ENCODE data around the gene PRR33.

The PRR33 gene

GRCh38 chr11:1913271-1914060 is 21.8 kb upstream of the PRR33 start:
- Histone ChIP-seq H3K27ac (ENCODE audit: low read length) (no peak overlapping the region), H3K27me3 (ENCODE audit: control insufficient read depth, insufficient read depth, low read length) (no peaks in the 10 kb centered on the region), H3K4me1 (ENCODE audit: control insufficient read depth, insufficient read depth, low read length) (peaks cover 6% of the 10 kb centered on the region), H3K9me3 (ENCODE audit: control insufficient read depth, insufficient read depth, low read length) (no peaks in the 10 kb centered on the region), H3K4me3 (ENCODE audit: low read length) (no peak overlapping the region), H3K36me3 (ENCODE audit: control insufficient read depth, insufficient read depth, low read length) (no peaks in the 10 kb centered on the region)
- DNase-seq (ENCODE audit: low read depth, low spot score) = no peak
- WGBS (ENCODE audit: insufficient coverage, insufficient read length) = no CpG with 5 or more reads among the region's 31 CpGs

- no peaks in the 10 kb centered on the region for H3K27me3 ChIP-seq (ENCODE audit: control insufficient read depth, insufficient read depth, low read length)
- no peak for DNase-seq (ENCODE audit: low read depth, low spot score)
- peaks cover 7% of the 10 kb centered on the region for H3K4me1 ChIP-seq (ENCODE audit: control insufficient read depth, insufficient read depth, low read length)
- H3K36me3 ChIP-seq (ENCODE audit: control insufficient read depth, insufficient read depth, low read length) = no peaks in the 10 kb centered on the region
- WGBS (ENCODE audit: insufficient coverage, insufficient read length) = no CpG with 5 or more reads among the region's 13 CpGs
- H3K27ac ChIP-seq (ENCODE audit: low read length) = no peak overlapping the region
- no peak overlapping the region for H3K4me3 ChIP-seq (ENCODE audit: low read length)
- no peaks in the 10 kb centered on the region for H3K9me3 ChIP-seq (ENCODE audit: control insufficient read depth, insufficient read depth, low read length)
These were observed 20.7 kb upstream of the PRR33 start for GRCh38 chr11:1912289-1912878.

GRCh38 chr11:1909524-1909923 is 17.8 kb upstream of the PRR33 start:
- Histone ChIP-seq H3K4me1 (ENCODE audit: control insufficient read depth, insufficient read depth, low read length) (0 out of 2 replicates have a peak, but pooled peaks cover 5% of the 10 kb centered on the region), H3K4me3 (ENCODE audit: low read length) (no peak overlapping the region), H3K27ac (ENCODE audit: low read length) (no peak overlapping the region), H3K27me3 (ENCODE audit: control insufficient read depth, insufficient read depth, low read length) (no peaks in the 10 kb centered on the region), H3K36me3 (ENCODE audit: control insufficient read depth, insufficient read depth, low read length) (no peaks in the 10 kb centered on the region), H3K9me3 (ENCODE audit: control insufficient read depth, insufficient read depth, low read length) (no peaks in the 10 kb centered on the region)
- WGBS (ENCODE audit: insufficient coverage, insufficient read length) = no CpG with 5 or more reads among the region's 7 CpGs
- no peak for DNase-seq (ENCODE audit: low read depth, low spot score)

GRCh38 chr11:1908618-1909017 is 16.9 kb upstream of the PRR33 start:
- no peaks in the 10 kb centered on the region for H3K27me3 ChIP-seq (ENCODE audit: control insufficient read depth, insufficient read depth, low read length)
- H3K36me3 ChIP-seq (ENCODE audit: control insufficient read depth, insufficient read depth, low read length) = no peaks in the 10 kb centered on the region
- no peak for DNase-seq (ENCODE audit: low read depth, low spot score)
- H3K4me3 ChIP-seq (ENCODE audit: low read length) = no peak overlapping the region
- H3K9me3 ChIP-seq (ENCODE audit: control insufficient read depth, insufficient read depth, low read length) = no peaks in the 10 kb centered on the region
- H3K4me1 ChIP-seq (ENCODE audit: control insufficient read depth, insufficient read depth, low read length) = 0 out of 2 replicates have a peak, but pooled peaks cover 5% of the 10 kb centered on the region
- WGBS (ENCODE audit: insufficient coverage, insufficient read length) = no CpG with 5 or more reads among the region's 9 CpGs
- H3K27ac ChIP-seq (ENCODE audit: low read length) = no peak overlapping the region

- Histone ChIP-seq H3K4me3 (ENCODE audit: low read length) (no peak overlapping the region), H3K4me1 (ENCODE audit: control insufficient read depth, insufficient read depth, low read length) (0 out of 2 replicates have a peak, but pooled peaks cover 5% of the 10 kb centered on the region), H3K36me3 (ENCODE audit: control insufficient read depth, insufficient read depth, low read length) (no peaks in the 10 kb centered on the region), H3K9me3 (ENCODE audit: control insufficient read depth, insufficient read depth, low read length) (no peaks in the 10 kb centered on the region), H3K27ac (ENCODE audit: low read length) (no peak overlapping the region), H3K27me3 (ENCODE audit: control insufficient read depth, insufficient read depth, low read length) (no peaks in the 10 kb centered on the region)
- no CpG with 5 or more reads among the region's 14 CpGs for WGBS (ENCODE audit: insufficient coverage, insufficient read length)
- no peak for DNase-seq (ENCODE audit: low read depth, low spot score)
These were observed 15.1 kb upstream of the PRR33 start for GRCh38 chr11:1906611-1907423.

- Histone ChIP-seq H3K27me3 (ENCODE audit: control insufficient read depth, insufficient read depth, low read length) (no peaks in the 10 kb centered on the region), H3K9me3 (ENCODE audit: control insufficient read depth, insufficient read depth, low read length) (no peaks in the 10 kb centered on the region), H3K36me3 (ENCODE audit: control insufficient read depth, insufficient read depth, low read length) (no peaks in the 10 kb centered on the region), H3K4me1 (ENCODE audit: control insufficient read depth, insufficient read depth, low read length) (0 out of 2 replicates have a peak, but pooled peaks cover 5% of the 10 kb centered on the region), H3K4me3 (ENCODE audit: low read length) (no peak overlapping the region), H3K27ac (ENCODE audit: low read length) (no peak overlapping the region)
- no CpG with 5 or more reads among the region's 5 CpGs for WGBS (ENCODE audit: insufficient coverage, insufficient read length)
- DNase-seq (ENCODE audit: low read depth, low spot score) = no peak
These were observed 14.5 kb upstream of the PRR33 start for GRCh38 chr11:1906181-1906580.

GRCh38 chr11:1899686-1900085 is 8.0 kb upstream of the PRR33 start:
- no CpG with 5 or more reads among the region's 5 CpGs for WGBS (ENCODE audit: insufficient coverage, insufficient read length)
- Histone ChIP-seq H3K27ac (ENCODE audit: low read length) (no peak overlapping the region), H3K4me3 (ENCODE audit: low read length) (no peak overlapping the region), H3K27me3 (ENCODE audit: control insufficient read depth, insufficient read depth, low read length) (no peaks in the 10 kb centered on the region), H3K9me3 (ENCODE audit: control insufficient read depth, insufficient read depth, low read length) (no peaks in the 10 kb centered on the region), H3K4me1 (ENCODE audit: control insufficient read depth, insufficient read depth, low read length) (no peaks in the 10 kb centered on the region), H3K36me3 (ENCODE audit: control insufficient read depth, insufficient read depth, low read length) (no peaks in the 10 kb centered on the region)
- DNase-seq (ENCODE audit: low read depth, low spot score) = no peak

GRCh38 chr11:1899090-1899489 is 7.4 kb upstream of the PRR33 start:
- no peaks in the 10 kb centered on the region for H3K36me3 ChIP-seq (ENCODE audit: control insufficient read depth, insufficient read depth, low read length)
- no peak for DNase-seq (ENCODE audit: low read depth, low spot score)
- no peaks in the 10 kb centered on the region for H3K9me3 ChIP-seq (ENCODE audit: control insufficient read depth, insufficient read depth, low read length)
- no peak overlapping the region for H3K27ac ChIP-seq (ENCODE audit: low read length)
- H3K4me3 ChIP-seq (ENCODE audit: low read length) = no peak overlapping the region
- no CpG with 5 or more reads among the region's 4 CpGs for WGBS (ENCODE audit: insufficient coverage, insufficient read length)
- no peaks in the 10 kb centered on the region for H3K27me3 ChIP-seq (ENCODE audit: control insufficient read depth, insufficient read depth, low read length)
- H3K4me1 ChIP-seq (ENCODE audit: control insufficient read depth, insufficient read depth, low read length) = no peaks in the 10 kb centered on the region

- Histone ChIP-seq H3K27me3 (ENCODE audit: control insufficient read depth, insufficient read depth, low read length) (no peaks in the 10 kb centered on the region), H3K4me1 (ENCODE audit: control insufficient read depth, insufficient read depth, low read length) (no peaks in the 10 kb centered on the region), H3K4me3 (ENCODE audit: low read length) (no peak overlapping the region), H3K9me3 (ENCODE audit: control insufficient read depth, insufficient read depth, low read length) (no peaks in the 10 kb centered on the region), H3K36me3 (ENCODE audit: control insufficient read depth, insufficient read depth, low read length) (no peaks in the 10 kb centered on the region), H3K27ac (ENCODE audit: low read length) (no peak overlapping the region)
- no CpG with 5 or more reads among the region's 12 CpGs for WGBS (ENCODE audit: insufficient coverage, insufficient read length)
- no peak for DNase-seq (ENCODE audit: low read depth, low spot score)
These were observed 5.2 kb upstream of the PRR33 start for GRCh38 chr11:1896923-1897322.

GRCh38 chr11:1896468-1896867 is 4.8 kb upstream of the PRR33 start:
- no peaks in the 10 kb centered on the region for H3K36me3 ChIP-seq (ENCODE audit: control insufficient read depth, insufficient read depth, low read length)
- no peak overlapping the region for H3K27ac ChIP-seq (ENCODE audit: low read length)
- no peak for DNase-seq (ENCODE audit: low read depth, low spot score)
- no peaks in the 10 kb centered on the region for H3K4me1 ChIP-seq (ENCODE audit: control insufficient read depth, insufficient read depth, low read length)
- H3K4me3 ChIP-seq (ENCODE audit: low read length) = no peak overlapping the region
- no CpG with 5 or more reads among the region's 10 CpGs for WGBS (ENCODE audit: insufficient coverage, insufficient read length)
- no peaks in the 10 kb centered on the region for H3K9me3 ChIP-seq (ENCODE audit: control insufficient read depth, insufficient read depth, low read length)
- H3K27me3 ChIP-seq (ENCODE audit: control insufficient read depth, insufficient read depth, low read length) = no peaks in the 10 kb centered on the region
